ENCODE data around the gene RGS9.
"Not testable (repeated sequence)": the region's sequence is repeated elsewhere in the genome, so short reads cannot be mapped to it uniquely, and the experiment has no call there.

The RGS9 gene

GRCh38 chr17:65137021-65137939, at the start of gene RGS9:
Gene RGS9 (plus strand): TSS chr17:65137370. CDS start chr17:65137541, 171 bp downstream.
- Histone ChIP-seq H3K27ac (no peak within 1 kb of the TSS), H3K36me3 (no peaks in the 10 kb centered on the region), H3K27me3 (peaks cover 68% of the 10 kb centered on the region), H3K9me3 (no peaks in the 10 kb centered on the region), H3K4me1 (ENCODE audit: control insufficient read depth in 1 of 2, insufficient read depth in 1 of 2, low read depth in 1 of 2, low read length in 1 of 2) (peaks cover 7 to 11% of the 10 kb centered on the region in 2 experiments), H3K4me3 (ENCODE audit: low read depth in 1 of 2, low read length in 1 of 2) (peak within 1 kb of the TSS; percentile 0 to 55)
- TF ChIP-seq, protein P1, sequence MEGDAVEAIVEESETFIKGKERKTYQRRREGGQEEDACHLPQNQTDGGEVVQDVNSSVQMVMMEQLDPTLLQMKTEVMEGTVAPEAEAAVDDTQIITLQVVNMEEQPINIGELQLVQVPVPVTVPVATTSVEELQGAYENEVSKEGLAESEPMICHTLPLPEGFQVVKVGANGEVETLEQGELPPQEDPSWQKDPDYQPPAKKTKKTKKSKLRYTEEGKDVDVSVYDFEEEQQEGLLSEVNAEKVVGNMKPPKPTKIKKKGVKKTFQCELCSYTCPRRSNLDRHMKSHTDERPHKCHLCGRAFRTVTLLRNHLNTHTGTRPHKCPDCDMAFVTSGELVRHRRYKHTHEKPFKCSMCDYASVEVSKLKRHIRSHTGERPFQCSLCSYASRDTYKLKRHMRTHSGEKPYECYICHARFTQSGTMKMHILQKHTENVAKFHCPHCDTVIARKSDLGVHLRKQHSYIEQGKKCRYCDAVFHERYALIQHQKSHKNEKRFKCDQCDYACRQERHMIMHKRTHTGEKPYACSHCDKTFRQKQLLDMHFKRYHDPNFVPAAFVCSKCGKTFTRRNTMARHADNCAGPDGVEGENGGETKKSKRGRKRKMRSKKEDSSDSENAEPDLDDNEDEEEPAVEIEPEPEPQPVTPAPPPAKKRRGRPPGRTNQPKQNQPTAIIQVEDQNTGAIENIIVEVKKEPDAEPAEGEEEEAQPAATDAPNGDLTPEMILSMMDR (IDR thresholded peaks at IDR 0.05): peak; percentile 96

- Histone ChIP-seq H3K27me3 (peaks cover 20% of the 10 kb centered on the region), H3K4me1 (ENCODE audit: control insufficient read depth in 1 of 2, insufficient read depth in 1 of 2, low read depth in 1 of 2, low read length in 1 of 2) (no peaks in the 10 kb centered on the region), H3K4me3 (ENCODE audit: low read depth in 1 of 2, low read length in 1 of 2) (no peak overlapping the region), H3K27ac (no peak overlapping the region), H3K36me3 (no peaks in the 10 kb centered on the region), H3K9me3 (no peaks in the 10 kb centered on the region)
- TF ChIP-seq, protein P1 (IDR thresholded peaks at IDR 0.05): no peak
Observed at GRCh38 chr17:65088621-65089360, 48.4 kb upstream of the RGS9 start.

DNA sequence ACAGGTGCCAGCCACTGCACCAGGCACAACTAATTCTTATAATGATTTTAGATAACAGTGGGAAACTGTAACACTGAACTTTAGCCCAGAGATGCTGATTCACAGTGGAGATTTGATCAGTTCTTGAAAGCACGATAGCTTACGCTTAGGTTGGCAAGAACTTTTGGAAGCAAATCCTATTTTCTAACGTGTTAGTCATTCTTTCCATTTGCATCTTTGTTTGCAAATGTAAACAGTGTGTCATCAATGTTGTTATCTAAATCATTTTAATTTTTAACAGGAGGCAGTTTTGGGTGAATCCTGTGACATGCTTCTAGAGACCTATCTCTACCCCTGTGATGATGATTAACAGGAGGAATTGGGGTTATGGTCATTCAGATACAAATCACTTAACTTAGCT, 44.9 kb upstream of the RGS9 start:
- no peaks in the 10 kb centered on the region for H3K9me3 ChIP-seq
- no peaks in the 10 kb centered on the region for H3K4me1 ChIP-seq (ENCODE audit: control insufficient read depth in 1 of 2, insufficient read depth in 1 of 2, low read depth in 1 of 2, low read length in 1 of 2)
- H3K36me3 ChIP-seq: no peaks in the 10 kb centered on the region
- peaks cover 20% of the 10 kb centered on the region for H3K27me3 ChIP-seq
- H3K4me3 ChIP-seq (ENCODE audit: low read depth in 1 of 2, low read length in 1 of 2): no peak overlapping the region
- TF ChIP-seq, protein P1 (IDR thresholded peaks at IDR 0.05): no peak
- no peak overlapping the region for H3K27ac ChIP-seq

DNA sequence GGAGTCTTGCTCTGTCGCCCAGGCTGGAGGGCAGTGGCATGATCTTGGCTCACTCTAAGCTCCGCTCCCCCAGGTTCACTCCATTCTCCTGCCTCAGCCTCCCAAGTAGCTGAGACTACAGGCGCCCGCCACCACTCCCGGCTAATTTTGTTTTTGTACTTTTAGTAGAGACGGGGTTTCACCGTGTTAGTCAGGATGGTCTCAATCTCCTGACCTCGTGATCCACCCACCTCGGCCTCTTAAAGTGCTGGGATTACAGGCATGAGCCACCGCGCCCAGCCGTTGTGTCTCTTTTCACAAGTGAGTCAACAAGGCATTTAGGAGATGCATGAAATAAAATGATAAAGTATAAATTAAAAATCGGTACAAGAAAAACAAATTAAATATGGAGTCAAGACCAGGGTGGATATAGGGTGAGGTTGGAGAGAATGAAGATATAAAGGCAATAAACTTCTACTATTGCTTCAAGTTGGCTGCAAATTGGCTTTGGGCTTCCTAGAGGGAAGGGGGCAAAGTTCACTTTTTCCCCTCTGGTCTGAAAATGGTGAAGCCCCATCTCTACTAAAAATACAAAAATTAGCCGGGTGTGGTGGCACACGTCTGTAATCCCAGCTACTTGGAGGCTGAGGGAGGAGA, 44.3 kb upstream of the RGS9 start:
- not testable (repeated sequence) for H3K4me3 ChIP-seq (ENCODE audit: low read depth in 1 of 2, low read length in 1 of 2); H3K27ac ChIP-seq; H3K36me3 ChIP-seq; H3K4me1 ChIP-seq (ENCODE audit: control insufficient read depth in 1 of 2, insufficient read depth in 1 of 2, low read depth in 1 of 2, low read length in 1 of 2); H3K9me3 ChIP-seq
- peaks cover 20% of the 10 kb centered on the region for H3K27me3 ChIP-seq

DNA sequence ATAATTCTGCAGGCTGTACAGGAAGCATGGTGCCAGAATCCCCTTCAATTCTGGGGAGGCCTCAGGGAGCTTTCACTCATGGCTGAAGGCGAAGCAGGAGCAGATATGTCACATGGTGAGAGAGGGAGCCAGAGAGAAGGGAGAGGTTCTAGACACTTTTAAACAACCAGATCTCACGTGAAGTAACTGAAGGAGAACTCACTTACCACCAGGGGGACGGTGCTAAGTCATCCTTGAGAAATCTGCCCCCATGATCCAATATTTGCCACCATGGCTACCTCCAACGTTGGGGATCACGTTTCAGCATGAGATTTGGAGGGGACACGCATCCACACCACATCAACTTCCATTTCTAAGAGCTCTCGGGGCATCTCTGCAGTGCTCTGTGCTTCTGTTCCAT, 43.2 kb upstream of the RGS9 start:
- Histone ChIP-seq H3K27me3 (peaks cover 13% of the 10 kb centered on the region), H3K36me3 (no peaks in the 10 kb centered on the region), H3K4me3 (ENCODE audit: low read depth in 1 of 2, low read length in 1 of 2) (no peak overlapping the region), H3K27ac (no peak overlapping the region), H3K4me1 (ENCODE audit: control insufficient read depth in 1 of 2, insufficient read depth in 1 of 2, low read depth in 1 of 2, low read length in 1 of 2) (no peaks in the 10 kb centered on the region), H3K9me3 (no peaks in the 10 kb centered on the region)
- TF ChIP-seq, protein P1 (IDR thresholded peaks at IDR 0.05): no peak

All from neutrophil (primary cell).